ENCODE results near the gene LILRB2. TPM values are rescaled to one million over a fixed set of nuclear protein-coding genes. Genes with fewer than 3 reads are reported as not detected.

Gene LILRB2
- total RNA-seq, 1 experiment from 2014 or later = not detected

DNA sequence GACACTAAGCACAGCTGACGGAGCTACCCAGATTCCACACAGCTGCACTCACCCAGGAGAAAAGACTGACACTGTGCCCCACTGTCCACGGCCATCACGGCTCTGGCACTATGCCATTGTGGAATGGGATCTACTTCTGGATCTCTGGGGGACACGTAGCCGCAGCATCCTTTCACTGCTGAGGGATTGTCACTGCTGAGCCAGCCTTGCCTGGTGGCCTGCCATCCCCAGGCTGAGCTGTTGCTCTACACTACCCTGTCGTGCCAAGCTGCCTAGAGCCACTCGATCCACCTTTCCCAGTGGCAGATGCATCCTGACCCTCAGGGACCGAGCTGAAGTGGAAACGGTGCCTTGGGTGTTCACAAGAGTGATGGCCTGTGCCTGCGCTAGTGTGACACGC, 18.8 kb downstream of the LILRB2 start:
- CTCF ChIA-PET = interaction anchor here (0.5 to 0.8 kb wide), 2 partner anchors 469 to 729 kb away, joined by 3 read pairs; no protein-coding TSS in a partner anchor
- POLR2A ChIA-PET = no interaction called here
- no peak for DNase-seq (ENCODE audit: unreplicated experiment)
- no TSS peak for BruUV-seq (replicated peaks)
- H3K4me1 Mint-ChIP-seq (ENCODE audit: insufficient read depth, unreplicated experiment) = no peaks in the 10 kb centered on the region
- no peak overlapping the region for H3K4me3 Mint-ChIP-seq (ENCODE audit: unreplicated experiment)
- no peaks in the 10 kb centered on the region for H3K36me3 Mint-ChIP-seq (ENCODE audit: insufficient read depth, unreplicated experiment)
- intact Hi-C loops (cut with micrococcal nuclease) = no loop called here
- TF ChIP-seq, protein P1, sequence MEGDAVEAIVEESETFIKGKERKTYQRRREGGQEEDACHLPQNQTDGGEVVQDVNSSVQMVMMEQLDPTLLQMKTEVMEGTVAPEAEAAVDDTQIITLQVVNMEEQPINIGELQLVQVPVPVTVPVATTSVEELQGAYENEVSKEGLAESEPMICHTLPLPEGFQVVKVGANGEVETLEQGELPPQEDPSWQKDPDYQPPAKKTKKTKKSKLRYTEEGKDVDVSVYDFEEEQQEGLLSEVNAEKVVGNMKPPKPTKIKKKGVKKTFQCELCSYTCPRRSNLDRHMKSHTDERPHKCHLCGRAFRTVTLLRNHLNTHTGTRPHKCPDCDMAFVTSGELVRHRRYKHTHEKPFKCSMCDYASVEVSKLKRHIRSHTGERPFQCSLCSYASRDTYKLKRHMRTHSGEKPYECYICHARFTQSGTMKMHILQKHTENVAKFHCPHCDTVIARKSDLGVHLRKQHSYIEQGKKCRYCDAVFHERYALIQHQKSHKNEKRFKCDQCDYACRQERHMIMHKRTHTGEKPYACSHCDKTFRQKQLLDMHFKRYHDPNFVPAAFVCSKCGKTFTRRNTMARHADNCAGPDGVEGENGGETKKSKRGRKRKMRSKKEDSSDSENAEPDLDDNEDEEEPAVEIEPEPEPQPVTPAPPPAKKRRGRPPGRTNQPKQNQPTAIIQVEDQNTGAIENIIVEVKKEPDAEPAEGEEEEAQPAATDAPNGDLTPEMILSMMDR (IDR thresholded peaks at IDR 0.05; ENCODE audit: unreplicated experiment) = no peak
- peaks cover 29% of the 10 kb centered on the region for H3K27me3 Mint-ChIP-seq (ENCODE audit: insufficient read depth, unreplicated experiment)
- no peak overlapping the region for H3K27ac Mint-ChIP-seq (ENCODE audit: low read depth, unreplicated experiment)
- H3K9me3 Mint-ChIP-seq (ENCODE audit: unreplicated experiment) = no peaks in the 10 kb centered on the region

DNA sequence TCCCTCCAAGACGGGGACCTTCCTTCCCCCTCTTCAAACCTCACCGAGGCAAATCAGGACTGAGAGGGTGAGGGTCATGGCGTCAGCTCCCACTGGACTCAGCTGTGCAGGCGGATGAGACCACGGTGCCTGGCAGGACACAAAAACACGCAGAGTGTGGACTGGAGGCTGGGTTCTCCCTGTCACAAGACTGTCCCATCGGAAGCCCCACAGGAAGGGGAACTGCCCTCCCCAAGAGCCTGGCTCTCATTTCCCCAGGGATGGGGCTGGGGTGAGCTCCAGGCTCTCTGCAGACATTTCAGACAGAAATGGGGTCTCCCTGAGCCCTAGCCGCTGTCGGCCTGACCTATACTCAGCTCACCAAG, 23.8 kb downstream of the LILRB2 start, which contains the start of gene LILRB5:
LILRB5 (minus strand) TSS at position 158 of the 365 bp plus-strand sequence; CDS start at position 78, 80 bp downstream.
- DNase-seq (ENCODE audit: unreplicated experiment) = no peak
- Mint-ChIP-seq H3K9me3 (ENCODE audit: unreplicated experiment) (no peaks in the 10 kb centered on the region), H3K27me3 (ENCODE audit: insufficient read depth, unreplicated experiment) (peaks cover 43% of the 10 kb centered on the region), H3K27ac (ENCODE audit: low read depth, unreplicated experiment) (no peak within 1 kb of the TSS), H3K4me1 (ENCODE audit: insufficient read depth, unreplicated experiment) (no peaks in the 10 kb centered on the region), H3K4me3 (ENCODE audit: unreplicated experiment) (no peak within 1 kb of the TSS), H3K36me3 (ENCODE audit: insufficient read depth, unreplicated experiment) (no peaks in the 10 kb centered on the region)
- BruUV-seq (replicated peaks) = no TSS peak
- intact Hi-C loops (cut with micrococcal nuclease) = no loop called here
- TF ChIP-seq, protein P1 (IDR thresholded peaks at IDR 0.05; ENCODE audit: unreplicated experiment) = no peak
- ChIA-PET POLR2A (no interaction called here), CTCF (interaction anchor here (2.4 kb wide), 1 partner anchor 9 kb away, joined by 25 read pairs; no protein-coding TSS in a partner anchor)

DNA sequence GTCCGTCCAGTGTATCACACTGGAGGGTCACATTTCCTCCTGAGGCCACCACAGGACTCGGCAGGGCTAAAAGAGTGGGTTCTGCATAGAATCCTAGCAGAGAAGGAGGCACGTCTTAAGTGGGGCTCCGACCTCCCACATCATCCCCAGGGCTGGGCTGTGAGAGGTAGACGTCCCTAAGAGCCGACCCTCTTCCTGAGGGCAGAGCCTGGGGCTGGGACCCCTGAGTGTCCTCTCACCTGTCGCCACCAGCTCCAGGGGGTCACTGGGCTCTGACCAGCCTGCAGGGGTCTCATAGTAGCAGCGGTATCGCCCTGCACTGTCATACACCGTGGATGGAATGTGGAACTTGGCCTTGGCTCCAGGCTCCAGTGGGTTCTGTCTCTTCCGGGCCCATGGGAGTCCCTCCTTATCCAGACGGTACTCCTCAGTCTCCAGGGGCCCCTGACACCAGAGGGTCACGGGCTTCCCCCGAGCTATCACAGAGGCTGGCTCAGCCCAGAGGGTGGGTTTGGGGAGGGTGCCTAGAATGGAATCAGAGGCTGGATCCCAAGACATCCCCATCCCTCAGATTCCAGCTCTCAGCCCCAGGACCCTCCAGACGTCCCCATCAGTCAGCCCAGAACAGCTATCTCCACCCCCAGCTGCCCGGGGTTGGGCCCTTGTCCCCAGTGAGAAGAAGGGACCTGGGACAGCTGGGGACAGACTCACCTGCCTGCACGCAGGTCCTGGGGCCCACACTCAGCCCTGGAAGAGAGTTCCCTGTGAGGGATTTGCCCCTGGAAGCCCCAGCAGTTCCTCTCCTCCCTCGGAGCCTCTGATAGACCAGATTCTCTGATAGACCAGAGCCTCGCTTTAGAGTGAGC, 24.4 kb downstream of the LILRB2 start:
- Mint-ChIP-seq H3K27ac (ENCODE audit: low read depth, unreplicated experiment) (no peak overlapping the region), H3K9me3 (ENCODE audit: unreplicated experiment) (no peaks in the 10 kb centered on the region), H3K4me3 (ENCODE audit: unreplicated experiment) (no peak overlapping the region), H3K4me1 (ENCODE audit: insufficient read depth, unreplicated experiment) (no peaks in the 10 kb centered on the region), H3K27me3 (ENCODE audit: insufficient read depth, unreplicated experiment) (peaks cover 50% of the 10 kb centered on the region), H3K36me3 (ENCODE audit: insufficient read depth, unreplicated experiment) (no peaks in the 10 kb centered on the region)
- ChIA-PET POLR2A (no interaction called here), CTCF (interaction anchor here (2.4 kb wide), 1 partner anchor 10 kb away, joined by 25 read pairs; no protein-coding TSS in a partner anchor)
- TF ChIP-seq, protein P1 (IDR thresholded peaks at IDR 0.05; ENCODE audit: unreplicated experiment) = no peak
- intact Hi-C loops (cut with micrococcal nuclease) = no loop called here
- BruUV-seq (replicated peaks) = no TSS peak
- DNase-seq (ENCODE audit: unreplicated experiment) = no peak

DNA sequence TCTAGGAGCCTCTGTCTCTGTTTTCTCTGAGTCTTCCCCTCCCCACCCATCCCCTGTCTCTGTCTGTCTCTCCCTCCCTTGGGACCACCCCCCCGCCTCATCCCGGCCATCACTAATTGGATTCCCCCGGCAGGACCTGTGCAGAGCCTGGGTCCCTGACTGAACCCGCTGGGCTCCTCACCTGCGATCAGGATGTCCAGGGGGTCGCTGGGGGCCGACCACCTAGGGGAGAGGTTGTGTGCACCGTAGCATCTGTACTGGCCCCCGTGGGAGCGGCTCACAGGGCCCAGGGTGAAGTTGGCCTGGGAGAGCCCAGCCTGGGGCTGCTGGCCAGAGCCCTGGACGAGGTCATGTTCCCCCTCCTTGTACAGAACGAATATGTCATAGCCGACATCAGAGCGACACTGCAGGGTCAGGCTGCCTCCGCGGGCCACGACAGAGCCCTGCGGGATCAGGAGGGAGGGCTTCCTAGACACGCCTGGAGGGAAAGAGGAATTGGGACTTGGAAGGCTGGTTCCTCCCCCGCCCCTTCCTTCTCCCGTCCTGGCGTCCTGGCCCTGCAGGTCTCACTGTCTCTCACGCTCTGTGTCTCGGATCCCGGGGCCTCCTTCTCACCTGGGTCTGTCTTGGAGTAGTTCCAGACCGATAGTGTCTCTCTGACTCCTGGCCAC, 25.7 kb downstream of the LILRB2 start:
- ChIA-PET POLR2A (no interaction called here), CTCF (interaction anchor here (2.4 kb wide), 1 partner anchor 11 kb away, joined by 25 read pairs; no protein-coding TSS in a partner anchor)
- DNase-seq (ENCODE audit: unreplicated experiment) = no peak
- H3K4me3 Mint-ChIP-seq (ENCODE audit: unreplicated experiment) = no peak overlapping the region
- no peak overlapping the region for H3K27ac Mint-ChIP-seq (ENCODE audit: low read depth, unreplicated experiment)
- no peaks in the 10 kb centered on the region for H3K4me1 Mint-ChIP-seq (ENCODE audit: insufficient read depth, unreplicated experiment)
- H3K9me3 Mint-ChIP-seq (ENCODE audit: unreplicated experiment) = no peaks in the 10 kb centered on the region
- intact Hi-C loops (cut with micrococcal nuclease) = no loop called here
- TF ChIP-seq, protein P1 (IDR thresholded peaks at IDR 0.05; ENCODE audit: unreplicated experiment) = no peak
- peaks cover 62% of the 10 kb centered on the region for H3K27me3 Mint-ChIP-seq (ENCODE audit: insufficient read depth, unreplicated experiment)
- no peaks in the 10 kb centered on the region for H3K36me3 Mint-ChIP-seq (ENCODE audit: insufficient read depth, unreplicated experiment)
- no TSS peak for BruUV-seq (replicated peaks)

Measured in MCF 10A (cell line).